GM21447 (cell line): ENCODE data around the gene ELF1.
A peak's percentile ranks its signal among the peaks of the same experiment; 100 is the strongest.

Experiments
- ATAC-seq: cut with Tn5 transposase; IDR thresholded peaks from one replicate; pipeline ENCODE4 v1.9.1; 2021; ENCODE audit not compliant: unreplicated experiment

Gene ELF1

DNA sequence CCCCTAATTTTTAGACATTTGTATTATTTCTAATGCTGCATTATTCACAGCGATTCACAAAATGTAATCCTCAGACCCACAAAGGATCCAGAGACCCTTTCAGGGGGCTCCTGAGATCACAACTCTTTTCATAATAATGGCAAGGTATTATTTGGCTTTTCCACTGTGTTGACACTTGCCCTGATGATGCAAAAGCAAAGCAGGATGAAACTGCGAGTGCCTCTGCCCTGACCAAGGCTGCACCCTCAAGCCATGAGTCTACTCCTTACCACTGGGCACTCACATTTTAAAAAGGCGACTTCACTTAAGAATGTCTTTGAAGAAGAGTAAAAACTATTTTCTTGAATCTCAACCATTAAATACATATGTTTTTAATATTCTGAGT is 11.4 kb downstream of the ELF1 start:
- peak; percentile 39 for ATAC-seq

DNA sequence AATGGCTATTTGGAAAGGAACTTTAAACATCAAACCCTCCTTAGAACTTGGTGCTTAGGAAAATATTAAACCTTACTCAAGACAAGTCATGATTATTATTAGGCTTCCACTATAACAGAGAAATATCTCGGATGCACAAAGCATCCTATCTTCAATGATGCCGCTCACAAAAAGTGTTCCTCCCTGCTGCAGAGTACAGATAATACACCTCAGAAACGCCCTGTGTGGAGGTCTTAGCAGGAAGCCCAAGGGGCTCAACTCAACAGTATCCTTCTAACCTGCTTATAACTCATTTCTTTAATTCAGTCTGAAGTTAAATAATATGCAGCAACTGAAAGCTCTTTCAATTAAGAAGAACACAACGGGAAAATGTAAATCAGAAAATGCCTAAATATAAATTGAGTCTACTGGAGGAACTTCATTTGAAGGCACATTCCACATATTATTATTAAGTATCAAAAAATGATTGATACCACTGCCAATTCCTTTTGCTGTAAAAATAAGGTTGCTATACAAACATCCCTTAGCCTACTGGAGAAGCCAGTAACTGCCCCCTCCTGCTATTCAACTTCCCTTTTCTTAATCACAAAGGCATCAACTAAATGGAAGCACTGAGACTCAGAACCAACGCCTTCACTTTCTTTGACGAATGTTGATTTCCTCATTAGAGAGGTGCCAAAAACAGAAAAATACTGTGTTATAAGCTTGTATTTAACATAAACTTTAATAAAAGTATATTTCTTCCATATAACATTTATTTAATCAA is 12.0 kb downstream of the ELF1 start:
- ATAC-seq: peak; percentile 29

DNA sequence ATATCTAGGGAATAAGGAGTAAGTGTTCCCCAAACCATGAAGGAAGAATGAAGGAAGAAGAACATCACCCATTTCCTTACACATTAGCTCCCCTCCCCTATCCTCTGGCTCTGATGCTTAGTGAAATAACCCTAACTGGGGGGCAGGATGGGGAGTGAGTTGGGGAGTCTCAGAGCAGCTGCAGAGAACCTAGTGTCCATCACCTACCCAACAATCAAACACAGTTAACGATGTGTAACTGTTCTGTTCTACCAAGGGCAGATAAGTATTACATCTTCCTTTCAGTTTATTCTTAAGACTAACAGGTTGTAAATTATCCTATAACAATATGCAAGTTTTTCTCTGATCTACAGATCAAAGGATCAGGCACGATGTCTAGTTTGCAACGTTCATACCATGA is 12.8 kb downstream of the ELF1 start:
- ATAC-seq: no peak

DNA sequence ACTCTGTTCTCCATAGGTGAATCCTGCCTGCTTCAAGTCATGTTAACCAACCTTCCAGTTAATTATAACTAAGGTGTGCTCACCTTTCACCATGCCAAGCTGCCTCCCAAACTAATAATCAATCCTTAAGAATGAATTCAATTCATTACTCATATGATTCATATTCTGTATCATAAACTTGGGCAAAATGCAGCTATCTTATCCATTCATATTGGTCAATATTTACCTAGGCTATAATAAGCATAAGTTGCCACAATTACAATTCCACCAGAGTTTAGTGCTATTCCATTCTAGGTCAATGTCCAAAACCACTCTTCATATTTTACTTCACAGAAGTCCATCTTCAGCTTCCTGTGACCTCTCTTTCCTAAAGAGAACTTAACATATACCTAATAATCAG is 13.4 kb downstream of the ELF1 start:
- ATAC-seq: no peak

DNA sequence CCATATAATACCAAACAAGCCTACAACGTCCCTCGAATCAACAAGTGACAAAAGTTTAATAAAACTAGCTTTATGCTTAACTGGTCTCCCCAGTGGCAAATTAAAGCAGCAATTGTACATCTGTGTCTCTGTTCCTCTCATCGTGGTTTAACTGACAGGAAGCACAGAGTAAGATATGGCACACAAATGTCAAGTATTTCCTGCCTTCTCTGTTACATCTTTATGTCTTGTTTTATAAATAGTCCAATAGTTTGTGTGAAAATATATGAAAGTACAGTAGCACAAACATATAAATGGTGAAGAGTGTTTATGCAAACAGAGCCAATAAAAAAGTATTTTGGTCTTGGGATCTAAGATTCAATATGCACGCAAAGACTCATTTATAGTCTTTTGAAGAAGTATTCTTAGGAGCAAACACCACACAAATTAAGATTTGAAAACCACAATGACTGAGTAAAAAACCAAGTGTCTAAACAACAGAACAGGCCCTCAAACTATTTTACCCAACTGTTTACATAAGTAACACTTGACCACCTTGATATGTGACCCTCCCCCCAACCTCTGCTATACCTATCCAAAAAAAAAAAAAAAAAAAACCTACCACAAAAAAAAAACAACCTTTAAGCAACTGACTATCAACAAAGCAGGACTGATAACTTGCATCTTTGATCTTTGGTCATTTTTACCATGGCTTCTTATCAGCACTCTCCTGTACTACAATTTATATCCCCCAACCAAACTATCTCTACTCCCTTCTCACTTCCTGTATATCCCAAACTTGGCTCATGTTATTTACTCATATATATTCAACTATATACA is 14.0 kb downstream of the ELF1 start:
- ATAC-seq: peak; percentile 70

DNA sequence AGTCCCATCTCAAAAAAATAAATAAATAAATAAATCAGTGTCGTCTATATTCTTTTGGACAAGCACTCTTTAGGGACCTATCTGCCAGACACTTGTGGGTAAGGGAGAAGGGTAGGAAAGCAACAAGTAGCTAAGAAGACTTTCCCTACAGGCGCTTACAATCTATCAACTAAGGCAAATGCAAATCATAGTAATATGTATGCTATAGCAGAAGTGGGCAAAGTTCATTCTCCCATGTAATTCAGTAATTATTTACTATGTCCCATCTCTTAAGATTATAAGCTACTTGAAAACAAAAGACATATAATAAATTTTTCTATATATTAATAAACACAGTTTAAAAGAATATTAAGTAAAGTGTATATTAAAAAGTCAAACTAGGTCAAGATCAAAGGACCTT is 16.5 kb downstream of the ELF1 start:
- no peak for ATAC-seq

DNA sequence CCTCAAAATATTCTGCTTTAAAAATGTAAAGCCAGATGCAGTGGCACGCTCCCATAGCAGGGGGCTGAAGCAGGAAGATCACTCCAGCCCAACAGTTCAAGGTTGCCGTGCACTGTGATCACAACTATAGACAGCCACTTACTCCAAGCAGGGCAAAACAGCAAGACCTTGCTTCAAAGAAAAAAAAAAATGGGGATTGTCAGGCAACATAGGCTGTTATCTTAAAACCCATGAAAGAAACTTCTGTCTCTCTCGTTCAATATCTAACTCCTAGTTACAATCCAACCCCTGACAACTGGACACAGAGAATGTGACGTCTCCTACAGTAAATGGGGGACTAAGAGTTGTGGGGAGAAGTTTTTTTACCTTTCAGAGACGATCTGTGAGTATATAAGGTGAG is 17.4 kb downstream of the ELF1 start:
- ATAC-seq: no peak

DNA sequence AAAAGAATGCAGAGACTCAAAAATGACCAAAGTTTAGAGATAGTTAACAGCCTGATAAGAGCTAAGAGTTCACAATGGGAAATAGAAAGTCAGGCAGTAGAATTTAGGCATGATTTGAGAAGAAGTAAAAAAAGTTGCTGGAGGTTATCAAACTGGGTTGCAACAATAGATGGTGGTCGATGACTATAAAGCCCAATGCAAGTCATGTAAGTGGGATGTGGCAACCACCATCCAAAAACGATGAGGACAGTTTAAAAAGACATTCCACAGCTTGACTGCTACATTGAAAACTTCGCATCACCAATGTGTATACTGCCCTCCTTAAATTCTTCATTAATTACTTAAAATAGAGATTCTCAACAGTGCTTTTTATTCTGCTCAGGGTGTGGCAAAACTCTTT is 19.7 kb downstream of the ELF1 start:
- no peak for ATAC-seq

DNA sequence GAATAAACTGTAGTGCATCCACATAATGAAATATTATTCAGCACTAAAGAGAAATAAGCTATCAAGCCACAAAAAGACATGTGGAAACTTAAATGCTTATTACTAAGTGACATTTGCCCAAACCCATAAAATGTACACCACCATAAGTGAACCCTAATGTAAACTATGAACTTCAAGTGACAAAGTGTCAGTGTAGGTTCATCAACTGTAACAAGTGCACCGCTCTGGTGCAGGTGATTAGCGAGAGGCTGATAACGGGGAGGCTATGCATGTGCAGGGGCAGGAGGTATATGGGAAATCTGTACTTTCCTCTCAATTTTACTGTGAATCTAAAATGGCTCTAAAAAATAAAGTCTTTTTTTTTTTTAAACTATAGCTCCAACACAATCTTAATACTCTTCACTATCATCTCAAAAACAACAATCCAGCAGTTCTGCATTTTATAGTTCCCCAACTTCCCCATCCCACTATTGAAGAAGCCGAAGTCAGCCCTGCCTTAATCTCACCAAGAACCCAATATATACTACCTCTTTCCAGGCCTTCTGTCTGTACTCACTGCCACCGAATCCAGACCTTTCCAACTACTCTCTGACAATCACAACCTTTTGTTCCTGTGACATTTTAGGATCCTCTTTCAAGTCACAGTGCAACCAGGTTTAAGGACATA is 22.6 kb downstream of the ELF1 start:
- ATAC-seq: no peak

- ATAC-seq: no peak
Measured at GRCh38 chr13:40995997-40996396, 23.1 kb downstream of the ELF1 start.

DNA sequence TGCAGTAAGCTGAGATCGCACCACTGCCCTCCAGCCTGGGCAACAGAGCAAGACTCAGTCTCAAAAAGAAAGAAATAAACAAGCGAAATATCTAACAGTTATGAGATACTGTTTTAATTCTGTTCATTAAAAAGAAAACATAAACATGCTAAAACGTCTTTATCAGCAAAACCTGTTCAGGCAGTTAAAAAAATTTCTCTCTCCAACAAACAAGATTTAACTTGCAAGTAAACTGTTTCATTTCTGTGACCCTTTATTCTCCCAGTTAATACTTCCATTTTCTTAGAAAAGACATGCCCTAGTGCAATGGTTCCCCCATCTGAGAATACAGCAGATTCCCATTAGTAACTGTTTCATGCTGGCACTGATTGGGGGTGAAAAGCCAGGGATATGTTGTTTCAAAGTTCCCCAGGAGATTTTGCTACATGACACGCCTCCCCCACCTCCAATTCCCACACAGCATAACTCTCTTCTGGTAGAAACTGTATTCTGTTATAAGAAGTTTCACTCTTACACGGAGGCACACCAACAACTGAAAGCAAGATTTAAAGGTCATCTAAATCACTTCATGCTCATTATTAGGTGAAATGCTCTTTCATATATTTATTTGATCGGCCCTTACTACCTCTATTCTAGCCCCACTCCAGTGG is 24.4 kb downstream of the ELF1 start:
- peak; percentile 86 for ATAC-seq

GRCh38 chr13:40993987-40994386 is 25.1 kb downstream of the ELF1 start:
- ATAC-seq: no peak

- ATAC-seq: no peak
Measured at GRCh38 chr13:40992678-40993518, 26.2 kb downstream of the ELF1 start.

DNA sequence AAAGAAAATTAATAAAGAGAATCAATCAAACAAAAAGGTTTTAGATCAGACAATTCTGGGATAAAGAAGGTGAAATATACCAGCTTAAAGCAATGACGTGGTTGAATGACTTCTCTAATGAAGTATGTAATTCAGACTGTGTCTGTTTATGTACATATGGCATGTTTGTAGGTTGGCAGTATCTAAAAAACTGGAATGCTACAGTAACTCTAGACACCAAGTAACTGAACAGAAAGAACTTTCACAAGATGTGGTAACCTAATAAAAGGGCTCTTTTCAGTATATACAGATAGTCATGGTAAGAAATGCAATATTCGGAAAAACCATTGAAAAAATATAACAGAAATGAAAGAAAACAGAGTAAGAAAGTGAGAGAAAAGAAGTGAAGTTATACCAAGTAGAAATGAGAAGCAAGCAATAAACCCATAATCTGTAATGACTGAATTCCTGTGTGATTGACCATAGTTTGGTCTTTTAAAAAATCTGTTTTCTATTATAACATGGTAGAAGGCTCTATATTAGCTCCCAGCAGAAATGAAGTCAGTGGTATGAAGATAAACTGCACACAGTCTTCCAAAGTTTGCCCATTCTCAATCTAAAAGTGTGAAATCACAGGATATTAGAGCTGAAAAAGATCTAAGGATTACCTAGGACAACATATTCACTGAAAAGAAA is 31.4 kb downstream of the ELF1 start:
- no peak for ATAC-seq

DNA sequence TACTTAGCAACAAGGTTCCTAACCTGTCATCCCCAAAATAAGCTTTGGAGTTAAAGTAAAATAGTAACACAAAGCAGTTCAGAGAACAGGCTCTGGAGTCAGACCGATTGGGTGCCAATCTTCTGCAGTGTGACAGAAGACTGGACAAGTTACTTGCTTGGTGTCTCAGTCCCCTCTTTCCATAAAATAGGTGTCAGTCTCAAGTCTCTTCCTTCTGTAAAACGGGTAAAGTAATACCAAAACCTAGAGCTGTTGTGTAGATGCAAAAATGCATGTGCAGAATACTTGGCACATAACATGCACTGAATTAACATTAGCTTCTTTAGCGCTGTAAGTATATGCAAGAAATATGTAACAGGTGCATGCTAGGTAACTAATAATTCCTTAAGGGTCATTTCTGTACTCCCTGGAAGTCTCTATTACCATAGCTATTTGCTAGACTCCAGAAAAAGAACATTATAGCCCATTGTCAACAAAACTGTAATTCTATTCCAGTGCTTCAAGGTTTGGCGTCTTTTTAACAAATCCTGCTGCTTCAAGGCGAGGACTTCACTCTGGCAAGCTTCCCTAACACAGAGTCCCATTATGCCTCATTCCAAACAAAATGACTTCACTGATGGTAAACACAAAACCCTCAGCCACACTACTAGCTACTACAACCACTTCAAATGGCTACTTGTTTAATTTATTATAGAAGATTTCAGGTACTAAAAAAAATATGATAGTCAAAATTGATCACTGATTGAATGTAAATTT is 32.8 kb downstream of the ELF1 start:
- no peak for ATAC-seq

DNA sequence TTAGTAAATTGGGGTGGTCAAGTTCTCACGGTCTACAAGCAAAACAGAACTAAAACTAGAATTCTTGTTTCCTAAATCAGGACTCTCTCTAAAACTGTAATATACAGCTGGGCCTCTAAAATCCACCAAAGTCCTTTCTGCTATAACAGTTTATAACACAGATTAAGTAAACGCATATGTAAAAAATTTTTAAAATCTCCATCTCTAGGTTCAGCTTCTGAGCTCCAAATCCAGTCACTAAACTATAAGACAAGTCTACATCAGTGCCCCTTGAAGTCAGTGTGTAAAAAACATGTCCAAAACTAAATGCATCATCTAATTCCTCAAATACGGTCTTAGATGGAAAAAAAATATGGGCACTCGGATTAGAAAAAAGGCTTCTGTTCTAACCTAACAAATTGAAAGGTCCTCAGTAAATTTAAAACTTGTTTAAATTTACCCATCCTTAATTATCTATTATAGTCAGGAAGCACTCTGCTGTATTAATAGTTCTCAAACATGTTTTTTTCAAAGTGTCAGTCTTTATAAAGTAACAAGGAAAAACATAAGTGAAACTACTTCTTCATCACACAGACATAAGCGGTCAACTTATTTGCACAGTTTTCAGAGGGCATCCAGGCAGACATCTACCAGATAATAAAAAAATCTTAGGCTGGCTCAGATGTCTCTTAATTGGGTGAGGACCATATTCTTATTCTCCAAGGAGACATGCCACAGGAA is 33.6 kb downstream of the ELF1 start:
- no peak for ATAC-seq

DNA sequence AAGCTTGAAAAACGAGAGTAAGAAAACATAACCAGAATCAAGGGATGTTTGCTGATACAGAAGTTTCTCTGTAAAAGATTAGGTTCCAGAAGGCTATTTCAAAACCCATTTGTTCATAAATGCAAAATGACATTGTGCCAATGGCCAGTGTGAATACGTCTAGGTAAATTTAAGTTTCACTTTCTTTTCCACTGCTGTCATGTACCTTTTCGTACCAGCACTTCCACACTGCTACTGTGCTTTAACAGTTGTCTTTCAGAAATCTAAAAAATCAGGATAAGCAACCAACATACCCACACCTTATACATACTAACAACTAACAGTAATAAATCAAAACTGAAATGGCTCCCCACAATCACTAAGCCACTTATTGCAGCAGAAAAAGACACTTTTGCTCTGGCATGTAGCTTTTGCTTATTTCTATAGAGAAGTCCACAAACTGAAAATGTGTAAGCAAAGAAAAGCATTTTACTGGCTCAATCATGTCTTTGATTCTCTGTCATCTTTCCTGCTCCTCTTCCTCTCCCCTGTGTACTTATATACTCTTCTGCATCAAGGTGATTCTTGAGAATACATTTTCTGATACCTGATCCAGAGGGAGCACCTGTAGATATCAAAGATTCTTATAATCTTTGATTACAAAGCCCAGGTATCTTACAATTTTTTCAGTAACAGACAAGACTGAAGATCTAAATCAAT is 34.3 kb downstream of the ELF1 start:
- peak; percentile 45 for ATAC-seq
